HG03520 (cell line): ENCODE measurements around the gene B4GALNT1.
"Not testable (repeated sequence)": the region's sequence is repeated elsewhere in the genome, so short reads cannot be mapped to it uniquely, and the experiment has no call there.

ENCODE experiments used
- ATAC-seq: cut with Tn5 transposase; IDR thresholded peaks from one replicate; pipeline ENCODE4 v1.9.1; 2021; ENCODE audit warnings: mild to moderate bottlenecking, moderate library complexity; ENCODE audit not compliant: unreplicated experiment

B4GALNT1 gene

GRCh38 chr12:57632958-57633840 is at the start of gene B4GALNT1:
Gene B4GALNT1, minus strand, starts transcription at chr12:57633201. Its CDS starts 1,069 bp downstream, at chr12:57632132.
- ATAC-seq: peak; percentile 68

DNA sequence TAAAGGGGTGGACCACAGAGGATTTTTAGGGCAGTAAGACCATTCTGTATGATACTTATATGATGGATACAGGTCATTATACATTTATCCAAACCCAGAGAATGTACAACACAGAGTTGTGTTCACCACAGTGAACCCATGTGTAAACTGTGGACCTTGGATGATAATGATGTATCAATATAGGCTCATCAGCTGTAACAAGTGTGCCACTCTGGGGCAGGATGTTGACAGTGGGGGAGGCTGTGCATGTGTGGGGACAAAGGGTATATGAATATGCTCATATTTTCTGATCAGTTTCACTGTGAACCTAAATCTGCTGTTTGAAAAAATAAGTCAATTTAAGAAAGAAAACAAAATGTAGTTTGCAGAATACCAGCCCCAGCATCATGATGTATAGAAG is 46.7 kb upstream of the B4GALNT1 start:
- no peak for ATAC-seq

DNA sequence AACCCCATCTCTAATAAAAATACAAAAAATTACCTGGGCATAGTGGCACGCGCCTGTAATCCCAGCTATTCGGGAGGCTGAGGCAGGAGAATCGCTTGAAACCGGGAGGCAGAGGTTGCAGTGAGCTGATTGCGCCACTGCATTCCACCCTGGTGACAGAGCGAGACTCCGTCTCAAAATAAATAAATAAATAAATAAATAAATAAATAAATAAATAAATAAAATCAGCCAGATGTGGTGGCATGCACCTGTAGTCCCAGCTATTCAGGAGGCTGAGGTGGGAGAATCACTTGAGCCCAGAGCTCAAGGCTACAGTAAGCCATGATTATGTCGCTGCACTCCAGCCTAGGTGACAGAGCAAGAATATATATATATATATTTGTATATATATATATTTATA is 44.9 kb upstream of the B4GALNT1 start:
- ATAC-seq: not testable (repeated sequence)

DNA sequence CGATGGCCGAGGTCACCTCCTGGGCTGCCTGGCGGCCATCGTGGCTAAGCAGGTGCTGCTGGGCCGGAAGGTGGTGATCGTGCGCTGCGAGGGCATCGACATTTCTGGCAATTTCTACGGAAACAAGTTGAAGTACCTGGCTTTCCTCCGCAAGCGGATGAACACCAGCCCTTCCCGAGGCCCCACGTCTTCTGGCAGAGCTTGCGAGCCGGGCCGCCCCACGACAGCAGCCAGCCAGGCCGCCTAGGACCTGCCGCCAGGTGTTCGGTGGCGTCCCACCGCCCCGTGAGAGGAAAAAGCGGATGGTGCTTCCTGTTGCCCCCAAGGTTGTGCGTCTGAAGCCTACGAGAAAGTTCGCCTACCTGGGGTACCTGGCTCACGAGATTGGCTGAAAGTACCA is 41.7 kb upstream of the B4GALNT1 start:
- no peak for ATAC-seq

GRCh38 chr12:57672801-57673200 is 39.8 kb upstream of the B4GALNT1 start:
- no peak for ATAC-seq

- not testable (repeated sequence) for ATAC-seq
Measured at GRCh38 chr12:57671811-57672210, 38.8 kb upstream of the B4GALNT1 start.

GRCh38 chr12:57669691-57670090 is 36.7 kb upstream of the B4GALNT1 start:
- not testable (repeated sequence) for ATAC-seq

- no peak for ATAC-seq
Measured at GRCh38 chr12:57666897-57667296, 33.9 kb upstream of the B4GALNT1 start.

DNA sequence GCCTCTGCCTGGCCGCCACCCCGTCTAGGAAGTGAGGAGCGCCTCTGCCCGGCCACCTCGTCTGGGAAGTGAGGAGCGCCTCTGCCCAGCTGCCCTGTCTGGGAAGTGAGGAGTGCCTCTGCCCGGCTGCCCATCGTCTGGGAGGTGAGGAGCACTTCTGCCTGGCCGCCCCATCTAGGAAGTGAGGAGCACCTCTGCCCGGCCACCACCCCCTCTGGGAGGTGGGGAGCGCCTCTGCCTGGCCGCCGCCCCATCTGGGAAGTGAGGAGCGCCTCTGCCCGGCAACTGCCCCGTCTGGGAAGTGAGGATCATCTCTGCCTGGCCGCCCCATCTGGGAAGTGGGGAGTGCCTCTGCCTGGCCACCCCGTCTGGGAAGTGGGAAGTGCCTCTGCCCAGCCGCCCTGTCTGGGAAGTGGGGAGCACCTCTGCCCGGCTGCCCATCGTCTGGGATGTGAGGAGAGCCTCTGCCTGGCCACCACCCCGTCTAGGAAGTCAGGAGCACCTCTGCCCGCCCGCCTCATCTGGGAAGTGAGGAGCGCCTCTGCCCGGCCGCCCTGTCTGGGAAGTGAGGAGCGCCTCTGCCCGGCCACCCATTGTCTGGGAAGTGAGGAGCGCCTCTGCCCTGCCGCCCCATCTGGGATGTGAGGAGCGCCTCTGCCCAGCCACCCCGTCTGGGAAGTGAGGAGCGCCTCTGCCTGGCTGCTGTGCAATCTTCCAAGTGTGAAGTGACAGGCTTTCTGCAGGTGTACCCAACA is 32.2 kb upstream of the B4GALNT1 start:
- ATAC-seq: not testable (repeated sequence)

DNA sequence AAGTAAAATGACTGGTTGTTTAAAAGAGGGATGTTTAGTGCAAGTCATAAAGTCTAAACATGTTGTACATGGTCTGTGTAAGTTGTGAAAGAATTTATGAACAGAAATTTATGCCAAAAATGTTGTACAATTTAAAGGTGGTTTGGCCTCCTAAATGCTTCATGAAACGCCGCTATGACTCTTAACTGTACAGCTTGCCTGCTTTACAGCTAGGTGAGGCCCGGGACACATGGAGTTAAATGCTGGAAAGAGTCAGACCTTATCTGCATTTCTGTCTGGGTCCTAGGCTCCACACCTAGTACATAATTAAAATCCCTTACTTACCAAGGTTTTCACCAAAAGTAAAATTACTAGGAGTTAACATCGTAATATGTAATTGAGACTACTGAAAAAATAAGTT is 28.4 kb upstream of the B4GALNT1 start:
- ATAC-seq: no peak

GRCh38 chr12:57658890-57659289 is 25.9 kb upstream of the B4GALNT1 start:
- ATAC-seq: no peak

DNA sequence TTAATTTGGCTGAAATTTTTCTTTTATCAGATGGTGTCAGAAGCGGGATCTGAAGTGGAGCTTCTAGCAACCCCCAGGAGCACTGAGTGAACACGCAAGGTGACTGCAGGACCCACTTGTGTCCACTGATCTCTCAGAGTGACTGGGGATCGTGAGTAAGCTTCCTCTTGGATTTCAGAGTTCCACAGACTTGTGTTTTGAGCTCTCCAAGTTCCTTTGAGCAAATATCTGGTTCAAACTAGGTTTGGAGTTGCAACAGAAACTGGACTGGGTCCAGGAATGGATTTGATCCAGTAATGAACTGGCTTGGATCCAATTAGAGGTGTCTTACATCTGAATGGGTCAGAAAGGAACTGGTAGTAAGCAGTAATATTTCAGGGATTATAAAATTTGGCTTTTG is 24.7 kb upstream of the B4GALNT1 start:
- no peak for ATAC-seq

DNA sequence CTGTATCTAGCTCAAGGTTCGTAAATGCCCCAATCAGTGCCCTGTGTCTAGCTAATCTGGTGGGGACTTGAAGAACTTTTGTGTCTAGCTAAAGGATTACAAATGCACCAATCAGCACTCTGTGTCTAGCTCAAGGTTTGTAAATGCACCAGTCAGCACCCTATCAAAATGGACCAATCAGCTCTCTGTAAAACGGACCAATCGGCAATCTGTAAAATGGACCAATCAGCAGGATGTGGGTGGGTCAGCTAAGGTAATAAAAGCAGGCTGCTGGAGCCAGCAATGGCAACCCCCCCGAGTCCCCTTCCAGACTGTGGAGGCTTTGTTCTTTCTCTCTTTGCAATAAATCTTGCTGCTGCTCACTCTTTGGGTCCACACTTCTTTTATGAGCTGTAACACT is 23.4 kb upstream of the B4GALNT1 start:
- not testable (repeated sequence) for ATAC-seq

GRCh38 chr12:57655541-57656240 is 22.7 kb upstream of the B4GALNT1 start:
- ATAC-seq: no peak

- no peak for ATAC-seq
Measured at GRCh38 chr12:57654042-57654441, 21.0 kb upstream of the B4GALNT1 start.

DNA sequence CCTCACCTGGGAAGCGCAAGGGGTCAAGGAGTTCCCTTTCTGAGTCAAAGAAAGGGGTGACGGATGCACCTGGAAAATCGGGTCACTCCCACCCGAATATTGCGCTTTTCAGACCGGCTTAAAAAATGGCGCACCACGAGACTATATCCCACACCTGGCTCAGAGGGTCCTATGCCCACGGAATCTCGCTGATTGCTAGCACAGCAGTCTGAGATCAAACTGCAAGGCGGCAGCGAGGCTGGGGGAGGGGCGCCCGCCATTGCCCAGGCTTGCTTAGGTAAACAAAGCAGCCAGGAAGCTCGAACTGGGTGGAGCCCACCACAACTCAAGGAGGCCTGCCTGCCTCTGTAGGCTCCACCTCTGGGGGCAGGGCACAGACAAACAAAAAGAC is 13.7 kb upstream of the B4GALNT1 start:
- not testable (repeated sequence) for ATAC-seq

- ATAC-seq: not testable (repeated sequence)
Measured at GRCh38 chr12:57645990-57646658, 13.1 kb upstream of the B4GALNT1 start.

DNA sequence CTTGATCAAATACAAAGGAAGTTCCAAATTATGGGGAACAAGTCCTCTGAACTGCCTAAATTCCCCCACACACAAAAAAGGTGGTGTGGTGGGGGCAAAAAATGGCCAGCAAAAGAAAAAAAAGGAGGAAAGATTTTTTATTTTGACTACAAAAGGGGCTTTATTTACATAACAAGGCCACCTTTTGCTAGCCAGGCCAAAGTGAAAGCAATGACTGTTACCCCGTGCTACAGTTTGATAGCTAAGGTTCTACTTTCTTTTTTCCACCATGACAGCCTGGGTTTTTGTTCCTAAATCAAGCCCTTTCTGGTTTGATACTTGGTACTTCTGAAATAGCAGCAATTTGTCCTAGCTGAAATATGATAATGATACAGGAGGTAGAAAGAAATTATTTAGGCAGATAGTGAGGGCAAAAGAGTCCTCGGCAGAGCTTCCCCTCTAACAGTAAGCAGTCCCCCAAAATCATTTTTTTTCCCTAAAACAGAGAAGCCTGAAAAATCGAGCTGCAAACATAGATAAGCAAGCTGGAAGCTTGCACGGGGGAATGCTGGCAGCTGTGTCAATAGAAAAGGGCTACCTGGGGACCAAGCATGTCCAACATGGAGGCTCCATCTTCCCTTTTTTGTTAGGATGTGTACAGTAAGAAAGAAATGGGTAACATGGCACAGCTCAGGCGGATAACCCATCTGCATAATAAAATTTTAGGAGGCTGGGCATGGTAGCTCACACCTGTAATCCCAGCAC is 8.9 kb upstream of the B4GALNT1 start:
- no peak for ATAC-seq

DNA sequence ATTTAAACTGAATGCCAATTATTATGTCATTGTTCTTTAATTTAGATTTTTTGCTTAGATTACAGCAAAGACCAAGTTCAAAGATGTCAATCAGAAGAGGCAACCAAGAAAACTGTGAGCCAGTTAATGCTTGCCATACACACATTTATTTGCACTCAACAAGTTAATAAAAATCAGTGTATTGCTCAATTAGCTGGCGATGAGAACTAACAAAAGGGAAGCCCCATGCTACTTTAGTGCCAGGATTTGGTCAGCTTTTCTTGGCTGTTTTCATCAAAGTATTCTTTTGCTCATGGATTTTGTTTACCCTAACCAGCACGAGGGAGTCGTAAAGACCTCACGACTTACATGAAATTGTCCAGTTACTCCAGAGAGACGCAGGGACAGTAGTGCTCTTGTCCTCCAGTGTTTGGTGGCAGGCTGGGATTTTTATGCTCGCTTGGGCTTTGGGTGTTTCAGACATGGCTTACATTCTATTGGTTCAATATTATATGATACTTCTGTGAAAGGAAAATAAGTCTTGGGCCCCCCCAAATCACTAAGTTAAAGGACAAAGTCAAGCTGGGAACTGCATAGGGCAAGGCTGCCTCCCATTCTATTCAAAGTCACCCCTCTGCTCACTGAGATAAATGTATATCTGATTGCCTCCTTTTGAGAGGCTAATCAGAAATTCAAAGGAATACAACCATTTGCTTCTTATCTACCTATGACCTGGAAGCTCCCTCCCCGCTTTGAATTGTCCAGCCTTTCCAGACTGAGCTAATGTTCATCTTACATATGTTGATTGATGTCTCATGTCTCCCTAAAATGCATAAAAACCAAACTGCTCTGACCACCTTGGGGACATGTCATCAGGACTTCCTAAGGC is 7.4 kb upstream of the B4GALNT1 start:
- no peak for ATAC-seq
